Stimulated activated CD4-positive, alpha-beta T cell treated with anti-CD3 and anti-CD28 coated beads, Interleukin-2, amount 100 ng/mL, for 48 hours (primary cell): ENCODE data around the gene TACC2.
"Not testable (repeated sequence)": the region's sequence is repeated elsewhere in the genome, so short reads cannot be mapped to it uniquely, and the experiment has no call there.

Experiments
- DNase-seq, 2 donors: peaks; one replicate each; pipeline ENCODE4 v3.0.0-alpha.2; 2020

Gene TACC2

DNA sequence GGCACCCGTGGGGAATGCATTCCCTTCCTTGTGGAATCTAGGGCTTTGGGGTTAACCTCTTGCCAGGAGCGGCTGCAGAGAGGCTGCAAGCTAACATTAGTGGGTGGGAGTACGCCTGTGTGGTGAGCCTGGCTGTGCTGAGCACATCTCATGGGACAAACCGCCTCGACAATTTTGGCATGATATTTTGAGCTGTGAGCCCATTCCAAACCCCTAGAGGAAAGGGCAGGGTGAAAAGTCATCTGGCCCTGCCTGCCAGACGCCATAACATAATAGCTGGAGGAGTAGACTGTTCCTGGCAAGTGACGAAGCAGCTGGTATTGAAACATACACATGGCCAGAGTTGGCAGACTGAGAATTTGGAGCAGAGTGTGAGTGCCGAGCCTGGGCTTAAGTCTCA is 110.0 kb downstream of the TACC2 start:
- DNase-seq = no peak

DNA sequence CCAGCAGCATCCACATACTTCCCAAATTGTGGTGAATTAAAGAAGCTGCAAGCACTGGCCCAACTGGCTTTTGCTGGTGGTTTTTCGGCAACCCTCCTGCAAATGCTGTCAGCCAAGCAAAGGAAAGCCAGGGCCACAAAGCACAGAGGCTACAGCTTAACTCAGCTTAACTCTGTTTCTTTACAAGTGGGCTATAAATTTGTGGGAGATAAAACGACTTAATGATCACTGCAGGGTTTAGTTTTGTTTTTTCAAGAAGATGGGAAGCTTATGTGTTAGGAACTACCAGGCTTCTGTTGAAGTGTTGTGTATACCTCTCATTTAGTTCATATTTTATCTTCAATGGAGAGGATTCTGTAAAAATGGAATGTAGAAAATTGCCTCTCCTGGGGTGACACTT is 110.6 kb downstream of the TACC2 start:
- no peak for DNase-seq

DNA sequence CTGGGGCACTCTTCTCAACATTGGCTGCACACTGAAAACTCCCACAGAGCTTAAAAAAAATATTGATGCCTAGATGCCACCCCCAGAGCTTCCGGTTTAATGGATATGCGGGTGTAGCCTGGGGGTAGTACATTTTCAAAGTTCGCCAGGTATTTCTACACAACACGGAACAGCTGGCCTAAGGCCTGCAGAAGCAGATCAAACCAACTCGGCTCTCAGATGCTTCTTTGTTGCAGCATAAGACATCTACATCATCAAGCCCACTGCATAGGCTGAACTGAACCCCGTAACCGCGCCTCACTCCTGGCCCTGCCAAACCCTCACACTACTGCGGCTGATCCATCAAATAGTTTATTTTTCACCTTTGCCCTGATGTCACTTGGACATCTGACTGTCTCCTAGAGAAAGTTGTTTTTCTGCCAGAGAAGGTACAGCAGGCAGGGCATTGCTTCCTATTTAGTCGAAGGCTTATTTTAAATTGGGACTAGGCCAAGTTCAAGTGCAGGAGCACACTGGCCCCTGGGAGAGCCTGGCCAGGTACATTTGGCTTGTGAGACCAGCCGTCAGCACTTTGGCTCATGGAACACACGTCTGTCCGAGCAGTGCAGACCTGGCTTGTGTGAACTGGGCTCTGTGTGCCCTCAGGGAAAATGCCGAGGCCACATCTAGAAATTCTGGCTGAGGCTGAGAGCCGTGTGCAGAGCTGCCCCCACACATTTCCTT is 113.3 kb downstream of the TACC2 start:
- no peak for DNase-seq

DNA sequence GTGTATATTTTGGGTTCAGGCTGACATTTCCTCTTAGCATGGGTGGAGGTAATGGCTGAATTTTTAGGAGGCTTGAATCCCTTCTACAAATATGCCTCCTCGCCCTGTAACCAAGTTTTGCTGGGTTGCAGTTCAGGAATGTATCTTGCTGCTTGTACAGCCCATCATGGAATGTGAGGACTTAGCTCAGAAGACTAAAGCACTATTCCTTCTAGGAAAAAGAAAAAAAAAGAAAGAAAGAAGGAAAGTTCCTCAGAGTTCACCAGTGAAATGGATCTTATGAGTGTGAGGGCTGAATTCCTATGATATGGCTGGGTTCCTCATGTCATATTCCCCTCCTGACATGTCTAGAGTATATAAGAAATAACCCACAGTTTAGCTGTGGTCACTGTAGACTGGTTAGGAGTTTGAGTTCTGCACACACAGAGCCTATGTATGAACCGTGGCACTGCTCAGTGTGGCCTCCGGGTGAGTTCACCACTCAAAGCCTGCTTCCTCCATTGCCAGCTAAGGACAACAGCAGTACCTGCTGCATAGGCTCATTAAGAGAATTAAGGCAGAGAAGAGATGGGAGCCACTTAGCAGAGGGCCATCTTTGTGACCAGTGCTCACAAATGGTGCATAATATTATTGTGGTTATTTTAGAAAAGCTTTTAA is 114.0 kb downstream of the TACC2 start:
- DNase-seq = no peak

DNA sequence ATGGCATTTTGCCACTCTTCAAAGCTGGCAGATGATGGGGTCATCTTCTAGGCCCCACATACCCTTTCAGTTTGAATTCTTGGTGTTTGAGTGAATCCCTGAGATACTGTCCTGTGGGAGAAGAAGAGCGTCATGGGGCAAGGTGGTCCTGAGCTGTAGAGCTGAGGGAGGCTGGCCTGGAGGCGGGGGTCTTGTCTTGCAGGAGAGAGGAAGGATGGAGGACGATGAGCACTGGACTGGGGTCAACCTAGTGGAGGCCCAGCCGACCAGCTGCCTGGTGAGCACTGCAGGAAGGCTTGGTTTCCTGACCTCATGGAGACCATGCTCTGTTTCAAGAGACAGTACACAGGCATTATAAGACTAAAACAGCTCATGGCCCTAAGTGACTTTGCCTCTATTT is 114.6 kb downstream of the TACC2 start:
- DNase-seq = no peak

DNA sequence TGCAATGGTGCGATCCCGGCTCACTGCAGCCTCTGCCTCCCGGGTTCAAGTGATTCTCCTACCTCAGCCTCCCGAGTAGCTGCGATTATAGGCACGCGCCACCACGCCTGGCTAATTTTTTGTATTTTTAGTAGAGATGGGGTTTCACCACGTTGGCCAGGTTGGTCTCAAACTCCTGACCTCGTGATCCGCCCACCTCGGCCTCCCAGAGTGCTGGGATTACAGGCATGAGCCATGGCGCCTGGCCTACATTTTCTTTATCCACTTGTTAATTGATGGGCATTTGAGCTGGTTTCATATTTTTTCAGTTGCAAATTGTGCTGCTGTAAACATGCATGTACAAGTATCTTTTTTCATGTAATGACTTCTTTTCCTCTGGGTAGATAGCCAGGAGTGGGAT is 119.8 kb downstream of the TACC2 start:
- DNase-seq = not testable (repeated sequence)

DNA sequence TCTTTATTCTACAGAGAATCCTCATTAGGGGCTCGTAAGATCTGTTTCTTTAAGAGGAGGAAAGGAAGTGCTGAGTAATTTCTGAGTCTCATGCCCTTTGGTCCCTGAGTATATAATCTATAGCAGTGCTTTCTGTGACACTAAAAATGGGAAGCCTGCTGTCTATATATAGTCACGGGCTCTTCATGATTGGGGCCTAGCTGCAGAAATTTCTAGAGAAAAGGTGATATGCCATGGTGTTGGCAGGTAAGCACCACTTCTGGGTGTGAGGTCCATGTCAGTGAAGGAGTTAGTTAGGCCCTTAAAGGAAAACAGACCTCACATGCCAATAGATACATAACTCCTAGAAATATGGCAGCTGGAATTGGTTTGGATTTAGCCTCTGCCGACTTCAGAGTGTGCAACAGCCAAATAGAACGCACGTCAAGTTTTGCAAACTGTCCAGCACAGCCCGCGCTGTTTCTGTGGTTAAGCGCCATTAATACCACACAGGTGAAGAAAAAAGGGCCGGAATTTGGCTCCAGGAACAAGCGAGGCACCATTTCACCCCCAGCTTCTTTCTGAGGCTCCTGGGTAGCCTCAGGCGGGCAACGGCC is 123.2 kb downstream of the TACC2 start:
- DNase-seq = no peak

DNA sequence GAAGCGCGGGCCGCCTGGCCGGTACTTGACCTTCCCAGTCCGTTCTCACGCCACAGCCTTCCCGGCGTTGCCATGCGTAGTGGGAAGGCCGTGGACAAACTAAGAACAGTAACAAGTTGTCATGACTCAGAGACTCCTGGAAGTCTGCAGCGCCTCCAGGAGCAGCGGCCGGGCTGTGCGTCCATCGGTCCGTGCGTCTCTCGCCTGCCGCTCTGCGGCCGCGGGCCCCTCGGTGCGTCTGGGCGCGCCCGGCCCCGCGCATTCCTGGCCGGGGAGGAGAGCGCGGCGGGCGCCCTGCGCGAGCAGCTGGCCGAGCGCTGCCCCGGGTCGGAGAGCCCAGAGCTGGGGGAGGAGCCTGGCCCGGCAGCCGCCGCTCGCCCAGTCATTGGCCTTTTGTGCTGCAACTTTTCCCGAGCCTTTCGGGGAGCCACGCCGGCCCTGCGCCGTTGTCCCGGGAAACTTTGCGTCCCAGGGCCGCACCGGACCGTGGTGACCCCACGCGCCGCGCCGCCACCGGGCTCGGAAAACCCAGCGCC is 123.7 kb downstream of the TACC2 start:
- no peak for DNase-seq

DNA sequence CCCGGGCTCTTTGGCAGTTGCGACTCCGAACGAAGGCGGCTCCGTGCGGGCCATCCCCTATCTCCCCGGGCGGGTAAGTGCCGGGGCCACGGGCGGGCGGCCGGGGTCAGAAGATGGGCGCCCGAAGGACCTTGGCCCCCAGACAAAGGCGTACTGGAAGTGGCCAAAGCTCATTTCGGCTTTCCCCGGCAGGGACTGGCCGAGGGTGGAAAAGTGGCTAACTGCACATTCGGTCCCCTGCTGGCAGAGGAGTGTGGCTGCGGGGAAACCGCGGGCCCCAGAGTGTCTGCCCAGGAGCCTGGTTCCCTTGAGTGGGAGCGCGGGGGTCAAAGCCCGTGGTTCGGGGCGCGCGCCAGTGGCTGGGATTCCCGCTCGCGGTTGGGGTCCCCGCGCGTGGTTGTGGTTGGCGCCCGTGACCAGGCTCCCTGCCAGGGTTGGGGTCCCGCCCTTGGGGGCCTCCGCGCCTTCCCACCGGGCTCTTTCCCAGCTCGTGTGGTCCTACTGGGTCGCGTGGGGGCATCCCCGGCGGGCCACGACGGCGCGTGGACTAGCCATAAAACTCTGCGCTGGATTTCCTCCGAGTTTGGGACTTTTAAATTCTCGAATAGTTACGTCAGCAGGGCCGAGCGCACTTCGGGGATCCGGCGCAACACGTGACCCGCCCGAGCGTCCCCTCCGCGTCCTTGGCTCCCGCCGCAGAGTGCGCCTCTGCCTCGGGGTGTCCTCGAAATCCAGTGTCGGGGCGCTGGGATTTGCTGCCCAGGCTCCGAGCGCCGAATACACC is 124.4 kb downstream of the TACC2 start:
- no peak for DNase-seq

DNA sequence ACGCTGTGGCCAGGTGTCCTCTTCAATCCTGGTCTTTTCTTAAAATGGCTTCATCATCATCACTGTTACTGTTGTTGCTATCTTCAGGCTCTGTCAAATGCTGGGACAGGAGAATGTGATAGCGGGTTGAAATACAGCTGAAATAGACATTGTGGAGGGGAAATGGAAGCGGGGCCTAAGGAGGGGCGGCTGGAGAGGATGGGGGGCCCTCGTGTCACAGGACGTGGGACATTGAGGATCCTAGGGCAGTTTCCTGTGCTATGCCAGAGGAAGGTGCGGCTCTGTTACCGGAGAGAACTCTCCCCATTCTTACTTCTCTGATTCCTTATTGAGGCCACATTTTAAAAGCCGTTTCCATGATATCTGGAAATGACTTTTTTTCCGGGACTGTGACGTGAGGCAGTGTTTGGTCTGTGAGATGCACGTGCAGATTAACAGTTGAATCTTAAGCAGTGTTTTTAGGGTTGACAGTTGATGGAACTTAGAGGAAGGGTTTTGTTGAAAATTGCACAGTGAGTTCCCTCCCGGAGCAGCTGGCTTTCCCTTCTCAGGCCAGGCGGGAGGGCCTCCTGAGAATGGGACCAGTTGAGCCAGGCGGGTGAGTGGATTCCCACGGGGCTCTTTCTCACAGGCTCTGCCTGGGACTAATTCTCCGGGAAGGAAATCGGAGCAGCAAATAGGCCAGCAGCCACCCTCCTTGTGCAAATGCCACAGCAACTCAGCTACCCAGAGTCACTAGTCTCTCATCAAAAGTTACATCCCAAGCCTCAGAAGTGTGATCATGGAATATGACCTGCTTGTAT is 125.2 kb downstream of the TACC2 start:
- no peak for DNase-seq

DNA sequence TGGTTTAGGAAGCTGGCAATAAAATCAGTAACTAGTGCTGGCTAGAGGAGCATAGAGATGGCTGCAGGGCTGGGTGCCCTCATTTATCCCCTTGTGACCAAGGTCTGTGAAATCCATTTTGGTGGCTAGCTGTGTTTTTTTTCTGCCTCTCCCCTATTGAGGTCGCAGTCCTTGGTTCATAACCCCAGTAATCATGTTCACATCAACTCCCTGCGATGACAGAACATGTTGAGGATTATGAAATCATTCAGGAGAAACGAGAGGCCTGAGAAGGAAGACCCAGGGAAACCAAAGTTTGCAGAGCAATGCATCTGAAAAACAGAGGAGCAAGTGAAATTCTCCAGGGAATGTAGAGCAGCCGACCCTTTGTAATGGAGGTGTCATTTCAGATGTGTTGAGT is 126.9 kb downstream of the TACC2 start:
- DNase-seq = no peak

DNA sequence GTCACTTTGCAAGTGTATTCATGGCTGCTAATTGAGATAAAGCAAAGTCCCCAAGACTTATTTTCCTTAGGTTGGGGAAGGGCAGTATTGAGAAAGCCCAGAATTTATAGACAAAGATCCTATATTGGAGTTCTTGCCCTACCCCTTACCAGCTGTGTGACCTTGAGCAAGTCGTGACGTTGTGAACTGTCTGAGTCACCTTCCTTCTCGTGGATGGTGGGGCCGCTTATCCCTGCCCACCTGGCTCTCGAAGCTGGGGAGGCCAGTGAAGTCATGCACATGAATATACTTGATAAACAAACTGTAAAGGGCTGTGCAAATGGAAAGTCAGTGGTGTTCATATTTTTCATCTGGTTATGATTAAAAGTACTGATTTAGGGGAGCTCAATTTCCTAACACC is 127.4 kb downstream of the TACC2 start:
- DNase-seq = no peak

DNA sequence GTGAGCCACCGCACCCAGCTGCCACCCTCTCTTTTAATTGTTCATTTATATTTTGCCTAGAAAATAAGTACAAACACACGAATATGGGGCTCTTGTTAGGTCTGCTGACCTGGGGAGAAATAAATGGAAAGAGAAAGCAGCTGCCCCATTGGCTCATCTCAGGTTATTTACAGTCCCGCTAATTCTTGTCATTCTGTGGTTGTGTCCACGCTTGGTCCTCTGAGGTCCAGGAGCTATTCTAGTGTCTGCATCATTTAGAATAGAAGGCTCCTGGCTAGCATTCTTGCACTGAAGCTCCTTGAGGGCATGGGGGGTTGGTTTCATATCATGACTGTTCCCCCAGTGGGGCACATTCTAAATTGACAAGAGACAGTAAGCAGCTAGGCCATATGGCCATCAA is 128.5 kb downstream of the TACC2 start:
- no peak for DNase-seq

DNA sequence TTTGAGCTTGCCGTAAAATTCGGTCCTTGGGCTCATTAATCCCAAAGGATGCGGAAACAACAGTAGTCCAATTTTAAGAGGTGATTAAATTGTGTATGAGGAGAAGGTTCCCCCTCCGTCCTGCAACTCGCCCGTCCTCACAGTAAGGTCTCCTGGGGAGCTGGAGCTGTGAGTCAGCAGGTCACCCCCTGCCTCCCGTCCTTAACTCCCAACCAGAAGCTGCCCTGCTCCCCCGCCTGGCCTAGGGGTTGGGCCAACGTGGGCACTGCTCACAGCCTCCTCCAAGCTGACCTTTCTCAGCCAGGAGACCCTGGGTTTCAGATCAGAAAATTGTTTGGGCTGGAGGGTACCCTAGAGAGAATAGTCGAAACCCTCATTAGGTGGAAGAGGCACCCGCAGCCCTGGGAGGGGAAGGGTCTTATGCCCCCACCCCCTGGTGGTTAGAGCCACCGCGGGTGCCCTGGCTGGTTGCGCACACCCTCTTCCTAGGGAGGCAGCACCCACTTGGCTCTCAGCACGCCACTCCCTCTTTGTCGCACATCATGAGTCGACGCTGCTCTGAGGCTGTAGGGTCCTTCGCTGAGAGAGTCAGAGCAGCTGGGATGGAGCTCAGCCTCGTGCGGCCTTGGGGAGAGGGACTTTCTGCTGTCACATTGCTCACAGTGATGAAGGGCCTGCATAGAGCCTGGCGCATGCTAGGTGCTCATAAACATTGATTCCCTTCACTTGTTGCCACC is 131.2 kb downstream of the TACC2 start:
- DNase-seq = no peak

DNA sequence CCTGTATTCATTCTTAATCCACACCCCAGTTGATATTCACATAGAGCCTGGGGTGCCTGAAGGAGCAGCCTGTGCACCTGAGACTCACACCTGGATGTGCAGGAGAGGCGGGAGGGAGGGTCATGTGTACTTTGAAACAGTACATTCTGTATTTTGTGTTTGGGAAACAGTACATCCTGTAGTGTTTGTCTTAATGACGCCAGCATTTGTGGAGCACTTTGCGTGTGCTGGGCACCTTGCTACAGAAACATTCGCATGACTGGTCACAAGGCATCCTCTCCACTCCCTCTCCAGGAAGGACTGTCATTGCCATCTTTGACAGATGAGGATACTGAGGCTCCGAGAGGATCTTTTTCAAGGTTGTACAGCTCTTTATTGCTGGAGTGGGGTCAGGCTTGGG is 132.1 kb downstream of the TACC2 start:
- DNase-seq = no peak

DNA sequence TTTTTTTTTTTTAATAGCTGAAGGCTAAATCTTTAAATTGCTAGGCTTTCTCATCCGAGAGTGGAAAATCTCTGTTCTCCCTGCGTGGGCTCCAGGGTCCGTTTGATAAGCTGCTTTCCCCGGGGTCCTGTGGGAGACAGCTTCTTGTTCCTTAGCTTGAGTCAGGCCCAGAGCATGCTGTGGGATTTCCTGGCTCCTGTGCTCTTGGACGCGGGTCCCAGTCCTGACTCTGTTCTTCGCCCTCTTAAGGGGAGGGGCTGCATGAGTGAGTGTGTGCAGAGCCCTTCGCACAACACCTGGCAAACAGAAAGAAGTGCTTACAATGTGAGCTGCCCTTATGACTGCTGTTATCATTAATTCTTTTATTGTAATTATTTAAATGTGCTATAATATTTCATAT is 133.5 kb downstream of the TACC2 start:
- DNase-seq = no peak

DNA sequence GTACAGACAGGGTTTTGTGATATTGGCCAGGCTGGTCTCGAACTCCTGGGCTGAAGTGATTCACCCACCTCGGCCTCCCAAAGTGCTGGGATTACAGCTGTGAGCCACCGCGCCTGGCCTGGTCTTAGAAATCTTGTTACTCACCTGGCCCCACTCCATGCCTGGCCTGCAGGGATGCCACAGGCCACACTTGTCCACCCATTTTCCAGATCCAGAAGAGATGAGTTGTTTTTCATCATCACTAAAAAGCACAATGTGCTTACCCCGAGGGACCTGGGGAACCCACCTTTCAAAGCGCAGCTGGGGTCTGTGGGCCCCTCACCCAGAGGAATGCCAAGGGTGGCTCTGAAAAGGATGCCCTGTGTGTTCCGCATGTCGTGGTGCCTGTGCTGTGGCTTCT is 134.2 kb downstream of the TACC2 start:
- DNase-seq = no peak

DNA sequence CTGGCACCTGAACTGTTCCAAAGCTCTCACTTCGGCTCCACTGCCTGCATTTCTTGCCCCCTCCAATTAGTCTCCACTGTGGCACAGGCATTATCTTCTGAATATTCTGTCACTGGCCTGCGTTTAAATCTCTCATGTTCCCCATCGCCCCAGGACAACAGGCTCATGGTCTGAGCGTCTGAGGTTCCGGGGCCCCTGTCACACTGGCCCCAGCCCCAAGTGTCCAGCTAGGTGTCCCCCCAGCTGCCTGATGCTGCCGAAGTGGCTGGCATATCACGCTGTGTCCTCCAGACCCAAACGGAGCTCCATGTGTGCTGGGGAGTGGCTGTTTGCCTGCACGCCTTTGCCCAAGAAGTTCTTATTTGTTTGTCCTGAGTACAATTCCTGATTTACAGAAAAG is 135.4 kb downstream of the TACC2 start:
- no peak for DNase-seq

DNA sequence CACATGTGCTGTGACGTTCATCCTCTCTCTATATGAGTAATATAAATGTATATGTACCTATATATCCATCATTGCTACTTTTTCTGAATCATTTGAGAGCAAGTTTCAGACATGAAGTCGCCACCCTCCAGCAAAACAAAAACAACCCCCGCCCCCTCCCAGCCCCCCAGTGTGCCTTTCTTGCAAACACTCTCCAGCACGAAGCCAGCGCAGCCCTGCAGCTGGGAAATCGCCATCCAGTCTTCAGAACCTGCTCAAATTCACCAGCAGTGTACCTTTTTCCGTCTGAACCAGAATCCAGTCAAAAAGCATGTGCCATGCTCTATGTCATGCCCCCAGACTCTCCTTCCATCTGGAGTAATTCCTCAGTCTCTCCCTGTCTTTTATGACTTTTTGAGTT is 135.8 kb downstream of the TACC2 start:
- no peak for DNase-seq

DNA sequence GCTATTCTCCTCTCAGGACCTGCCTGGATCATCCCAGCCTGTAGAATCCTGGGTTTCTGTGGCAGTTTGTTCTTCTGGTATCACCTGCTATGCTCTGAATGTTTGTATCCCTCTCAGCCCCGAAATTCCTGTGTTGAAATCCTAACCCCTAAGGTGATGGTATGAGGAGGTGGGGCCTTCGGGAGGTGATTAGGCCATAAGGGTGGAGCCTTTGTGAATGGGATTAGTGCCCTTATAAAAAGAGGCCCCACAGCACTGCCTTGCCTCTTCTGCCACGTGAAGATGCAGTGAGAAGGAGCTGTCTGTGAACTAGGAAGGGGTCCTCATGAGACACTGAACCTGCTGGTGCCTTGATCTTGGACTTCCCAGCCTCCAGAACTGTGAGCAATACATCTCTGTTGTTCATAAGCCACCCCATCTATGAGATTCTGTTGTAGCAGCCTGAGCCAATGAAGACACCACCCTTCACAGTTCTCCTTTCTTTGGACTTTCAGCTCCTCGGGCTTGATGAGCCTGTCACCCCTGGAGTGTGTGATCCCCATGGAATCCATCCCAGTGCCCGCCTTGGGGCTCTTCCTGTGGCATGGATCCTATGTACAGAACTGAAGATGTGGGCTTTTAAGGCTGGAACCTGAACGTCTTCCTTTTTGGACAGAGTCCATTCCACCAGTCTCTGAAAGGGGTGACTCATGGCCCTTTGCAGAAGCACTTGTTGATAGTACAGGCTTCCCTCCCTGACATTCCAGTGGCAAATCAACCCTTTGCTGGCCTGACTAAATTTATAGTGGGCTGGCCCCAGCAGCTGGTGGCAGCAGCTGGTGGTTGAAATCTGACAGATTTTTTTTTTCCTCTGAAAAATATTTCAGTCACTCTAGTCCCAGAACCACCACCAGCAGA is 138.0 kb downstream of the TACC2 start:
- DNase-seq = no peak

DNA sequence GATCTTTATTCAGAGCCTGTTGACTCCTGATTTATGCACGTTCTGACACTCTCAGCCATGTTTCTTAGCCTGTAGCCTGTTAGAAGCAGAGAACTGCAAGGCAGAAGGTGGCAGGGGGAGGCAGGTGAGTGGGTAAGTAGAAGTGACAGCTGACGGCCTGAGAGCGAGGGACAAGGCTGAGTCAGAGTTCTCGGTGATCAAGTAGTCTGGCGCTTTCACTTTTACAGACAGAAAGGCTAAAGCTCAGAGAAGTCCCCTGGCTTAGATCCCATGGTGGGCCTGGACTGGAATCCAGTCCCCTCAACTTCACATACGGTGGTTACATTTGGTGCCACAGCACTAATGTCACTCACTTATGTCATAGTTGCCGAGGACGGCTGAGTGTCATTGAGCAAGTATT is 139.0 kb downstream of the TACC2 start:
- DNase-seq = no peak
